DND-41 (cell line): ENCODE results near the gene ELOVL6.

Source experiments
- CTCF ChIP-seq: IDR thresholded peaks from 2 replicates; pipeline ENCODE4 v1.5.1; 2012; ENCODE audit warnings: borderline replicate concordance, low read length, moderate library complexity, mild to moderate bottlenecking; ENCODE audit not compliant: poor library complexity, severe bottlenecking; ENCODE audit errors: extremely low read depth
- EZH2 ChIP-seq: IDR thresholded peaks from 3 replicates; pipeline ENCODE4 v1.6.1; 2012; ENCODE audit warnings: borderline replicate concordance, low read depth, mild to moderate bottlenecking, moderate library complexity, low read length, inconsistent platforms; ENCODE audit not compliant: severe bottlenecking

GRCh38 chr4:109999585-109999912 lies 198.9 kb downstream of the ELOVL6 start:
- no peak for TF ChIP-seq CTCF
- TF ChIP-seq EZH2 = no peak
